GM21515 (cell line): Measurements from ENCODE around the gene CTXN1.
"Not testable (repeated sequence)": the region's sequence is repeated elsewhere in the genome, so short reads cannot be mapped to it uniquely, and the experiment has no call there.

Source experiments
- ATAC-seq: cut with Tn5 transposase; IDR thresholded peaks from one replicate; pipeline ENCODE4 v1.9.1; 2021; ENCODE audit not compliant: unreplicated experiment

Gene CTXN1

DNA sequence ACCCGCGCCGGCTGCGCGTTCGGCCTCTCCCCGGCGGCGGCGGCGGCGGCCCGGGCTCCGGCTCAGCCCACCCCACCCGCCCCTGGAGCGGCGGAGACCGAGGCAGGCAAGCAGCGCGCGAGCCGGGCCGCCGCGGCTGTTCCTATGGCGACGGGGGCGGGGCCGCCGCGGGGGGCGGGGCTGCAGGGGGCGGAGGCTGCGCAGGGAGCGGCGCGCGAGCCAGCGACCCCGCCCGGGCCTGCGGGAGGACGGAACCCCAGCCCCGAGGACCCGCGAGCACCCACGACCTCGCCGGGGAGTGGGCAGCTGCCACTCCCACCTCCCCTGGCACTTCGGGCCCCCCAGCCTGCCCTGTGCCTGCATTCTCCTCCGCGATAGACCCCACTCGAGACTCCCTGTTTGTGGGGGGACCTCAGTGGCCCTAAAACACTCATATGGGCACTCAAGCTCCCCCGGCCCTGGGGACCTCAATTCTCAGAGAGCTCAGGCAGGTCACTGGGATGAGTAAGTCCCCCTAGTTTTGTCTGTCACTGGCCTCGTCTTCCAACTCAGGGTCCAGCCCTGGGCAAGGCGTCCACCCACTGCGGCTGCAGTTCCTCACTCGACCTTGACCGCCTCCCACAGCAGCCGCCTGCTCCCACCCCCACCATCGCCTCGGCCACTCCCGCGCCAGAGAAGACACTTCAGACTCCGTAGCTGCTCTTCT, at the start of gene CTXN1:
CTXN1 (minus strand) TSS at position 115 of the 706 bp plus-strand sequence. CDS start 597 bp downstream, outside the sequence.
- ATAC-seq = no peak

- no peak for ATAC-seq
Observed at GRCh38 chr19:7975037-7975436, 49.1 kb upstream of the CTXN1 start.

DNA sequence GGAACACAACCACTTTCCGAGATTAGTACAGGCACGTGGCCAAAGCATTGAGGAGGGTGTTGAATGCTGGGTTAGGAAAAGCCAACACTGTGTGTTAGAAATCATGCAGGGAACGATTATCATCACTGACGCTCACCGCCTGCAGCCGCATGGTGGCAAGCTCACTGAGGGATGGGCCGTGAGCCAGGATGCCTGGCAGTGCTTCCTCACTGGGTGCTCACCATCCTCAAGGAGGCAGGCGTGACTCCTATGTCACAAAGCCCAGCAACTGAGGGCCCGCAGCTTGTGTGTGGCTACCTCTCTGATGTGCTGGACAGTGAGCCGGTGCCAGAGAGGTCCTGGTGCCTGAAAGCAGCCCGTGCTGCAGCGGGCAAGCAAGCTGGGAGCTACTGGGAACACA, 47.9 kb upstream of the CTXN1 start:
- ATAC-seq = no peak

DNA sequence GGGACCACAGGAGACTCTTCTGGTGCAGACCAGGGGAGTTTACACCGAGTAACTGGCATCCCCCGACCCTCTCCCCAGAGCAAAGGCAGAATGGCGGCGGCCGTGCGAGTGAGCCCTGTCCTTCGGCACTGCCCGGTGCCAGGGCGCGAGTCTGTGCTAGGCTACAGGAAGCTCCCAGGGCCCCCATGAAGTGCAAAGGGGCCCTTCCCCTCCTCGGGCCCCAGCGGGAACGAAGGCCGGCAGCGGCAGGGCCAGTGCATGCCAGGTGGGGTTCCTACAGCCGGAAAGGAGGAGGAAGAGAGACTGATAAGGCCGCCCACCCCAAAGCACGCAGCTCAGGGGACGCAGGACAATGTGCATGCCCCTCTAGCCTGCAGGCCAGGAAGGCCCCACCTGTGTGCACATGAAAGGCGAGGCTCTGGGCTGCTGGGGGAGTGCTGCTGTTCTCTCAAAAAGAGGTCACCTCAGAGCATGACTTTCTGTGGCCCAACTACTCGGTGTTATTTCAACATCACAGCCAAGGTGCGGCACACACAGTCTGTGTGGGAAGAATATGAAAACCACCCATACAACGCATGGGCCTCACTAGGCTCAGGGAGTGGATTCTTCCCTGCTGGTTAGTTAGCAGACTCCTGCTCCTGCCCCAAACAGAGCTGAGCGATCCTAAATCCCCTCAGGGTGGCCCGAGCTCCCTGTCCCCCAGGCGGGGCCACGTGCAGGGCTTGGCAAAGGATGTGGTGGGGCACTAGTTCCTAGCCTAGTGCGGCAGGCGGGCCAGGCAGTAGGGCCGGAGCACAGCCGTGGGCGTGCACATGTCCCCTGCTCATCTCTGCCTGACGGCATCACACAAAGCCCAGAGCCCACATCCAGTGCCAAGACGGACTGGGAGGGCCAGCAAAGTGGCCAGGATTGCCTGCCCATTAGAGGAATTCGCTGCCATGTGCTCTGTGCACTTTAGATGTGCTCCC, 45.9 kb upstream of the CTXN1 start:
- ATAC-seq = no peak

DNA sequence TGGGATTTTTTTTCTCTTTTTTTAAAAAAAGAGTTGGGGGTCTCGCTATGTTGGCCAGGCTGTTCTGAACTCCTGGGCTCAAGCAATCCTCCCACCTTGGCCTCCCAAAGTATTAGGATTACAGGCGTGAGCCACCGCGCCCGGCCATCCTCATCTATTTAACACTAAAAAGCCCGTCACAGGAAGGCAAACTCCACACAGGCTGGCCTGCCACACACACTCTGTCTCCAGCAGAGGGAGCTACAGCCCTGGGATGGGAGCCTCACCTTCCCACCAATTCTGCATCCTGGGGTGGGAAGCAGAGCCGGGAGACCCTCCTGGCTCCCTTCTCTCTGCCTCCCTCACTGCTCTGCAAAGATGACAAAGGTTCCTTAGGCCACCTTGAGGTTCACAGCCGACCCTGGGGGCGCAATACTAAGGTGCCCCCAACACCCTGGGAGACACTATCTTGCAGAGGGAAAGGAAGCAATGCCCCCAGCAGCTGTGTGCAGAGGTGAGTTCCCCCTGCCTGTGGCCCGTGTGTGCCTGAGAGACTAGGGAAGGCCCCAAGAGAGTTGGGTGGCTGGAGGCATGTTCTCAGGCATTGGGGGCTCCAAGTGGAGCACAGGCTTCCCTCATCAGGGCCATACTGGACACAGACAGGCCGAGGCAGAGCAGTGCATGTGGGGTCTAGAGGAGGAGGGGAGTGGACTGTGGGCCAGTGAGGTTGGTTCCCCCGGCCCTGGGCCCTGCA, 44.9 kb upstream of the CTXN1 start:
- no peak for ATAC-seq

DNA sequence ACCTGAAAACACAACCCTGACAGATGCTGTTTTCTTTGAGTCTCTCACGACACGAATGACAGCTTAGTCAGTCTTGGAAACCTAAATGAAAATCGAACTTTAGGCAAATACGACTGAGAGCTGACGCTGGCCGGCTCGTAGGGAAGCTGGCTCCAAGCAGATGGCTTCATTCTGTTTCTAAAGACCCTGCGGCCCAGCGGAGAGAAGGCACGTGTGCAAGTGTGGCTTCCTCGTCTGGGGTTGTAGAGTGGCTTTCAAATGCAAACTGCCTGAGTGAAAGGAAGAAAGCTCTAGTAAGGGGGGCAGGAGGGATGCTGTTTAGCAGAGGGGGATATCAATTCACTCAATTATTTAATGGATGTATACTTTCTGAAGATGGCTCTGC, 43.6 kb upstream of the CTXN1 start:
- ATAC-seq = no peak

- ATAC-seq = no peak
Observed at GRCh38 chr19:7968796-7969554, 43.0 kb upstream of the CTXN1 start.

- no peak for ATAC-seq
Observed at GRCh38 chr19:7968008-7968795, 42.3 kb upstream of the CTXN1 start.

DNA sequence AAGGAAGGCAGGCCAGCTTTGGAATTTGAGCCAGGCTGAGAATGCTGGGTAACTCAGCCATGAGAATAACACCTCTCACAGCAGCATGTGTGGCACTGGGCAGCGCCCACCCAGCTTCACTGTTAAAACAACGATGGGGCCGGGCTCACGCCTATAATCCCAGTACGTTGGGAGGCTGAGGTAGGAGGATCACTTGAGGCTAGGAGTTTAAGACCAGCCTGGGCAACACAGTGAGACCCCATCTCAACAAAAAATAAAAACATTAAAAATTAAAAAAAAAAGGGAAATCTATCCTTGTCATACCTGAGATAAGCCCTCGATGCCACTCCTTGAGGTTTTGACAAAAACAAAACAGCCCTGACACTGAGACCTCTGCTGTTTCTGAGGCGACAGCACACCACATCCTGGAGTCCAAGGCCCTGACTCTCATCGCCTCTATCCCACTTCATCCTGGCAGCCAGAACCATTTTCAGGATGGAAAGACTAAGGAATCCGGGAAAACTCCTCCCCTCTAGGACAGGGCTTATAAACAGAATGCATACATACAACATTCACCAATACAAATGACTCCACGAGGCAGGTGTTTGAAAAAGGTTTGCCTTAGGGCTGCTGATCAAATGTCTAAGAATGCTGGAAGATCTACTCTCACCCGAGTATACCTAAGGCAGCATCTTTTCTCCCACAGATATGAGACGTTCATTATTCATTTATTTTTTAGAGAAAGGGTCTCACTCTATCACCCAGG, 40.2 kb upstream of the CTXN1 start:
- no peak for ATAC-seq

DNA sequence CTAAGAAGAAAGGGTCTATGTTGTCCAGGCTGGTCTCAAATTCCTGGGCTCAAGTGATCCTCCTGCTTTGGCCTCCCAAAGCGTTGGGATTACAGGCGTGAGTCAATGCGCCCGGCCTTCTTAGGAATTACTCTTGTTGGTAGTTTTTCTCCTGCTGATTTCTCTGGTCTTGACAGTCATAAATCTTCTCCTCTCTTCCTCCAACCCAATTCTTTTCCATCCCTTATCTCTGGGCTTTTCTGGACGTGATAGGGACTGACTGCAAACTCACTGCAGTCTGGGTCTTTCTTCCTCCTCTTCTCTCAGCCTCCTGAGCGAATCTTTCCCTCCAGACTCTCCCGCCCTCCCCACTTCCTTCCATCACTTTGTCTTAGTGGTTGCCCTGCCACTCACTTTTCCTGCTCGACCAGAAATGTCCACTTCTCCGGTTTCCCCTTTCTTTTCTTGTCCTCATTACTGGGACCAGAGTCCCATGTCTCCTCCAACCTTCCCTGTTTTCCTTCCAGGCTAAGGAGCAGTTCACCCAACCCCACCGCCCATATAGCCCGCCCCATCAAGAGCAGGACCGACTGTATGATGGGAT, 39.4 kb upstream of the CTXN1 start:
- ATAC-seq = no peak

DNA sequence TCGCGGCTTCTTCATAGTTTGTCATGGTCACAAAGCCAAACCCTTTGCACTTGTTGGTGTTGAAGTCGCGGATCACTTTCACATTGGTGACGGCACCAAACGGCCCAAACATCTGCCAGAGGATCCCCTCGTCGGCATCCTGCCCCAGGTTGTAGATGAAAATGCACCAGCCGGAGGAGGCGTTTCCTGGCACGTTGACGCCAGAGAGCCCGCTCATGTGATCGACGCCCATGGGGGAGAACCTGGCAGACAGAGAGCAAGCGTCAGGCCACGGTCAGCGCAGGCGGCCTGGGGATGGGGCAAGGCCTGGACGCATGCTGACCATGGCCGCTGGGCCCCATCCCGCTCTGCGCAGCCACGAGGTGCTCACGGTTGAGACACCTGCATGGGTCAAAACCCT, 37.6 kb upstream of the CTXN1 start:
- ATAC-seq = no peak

DNA sequence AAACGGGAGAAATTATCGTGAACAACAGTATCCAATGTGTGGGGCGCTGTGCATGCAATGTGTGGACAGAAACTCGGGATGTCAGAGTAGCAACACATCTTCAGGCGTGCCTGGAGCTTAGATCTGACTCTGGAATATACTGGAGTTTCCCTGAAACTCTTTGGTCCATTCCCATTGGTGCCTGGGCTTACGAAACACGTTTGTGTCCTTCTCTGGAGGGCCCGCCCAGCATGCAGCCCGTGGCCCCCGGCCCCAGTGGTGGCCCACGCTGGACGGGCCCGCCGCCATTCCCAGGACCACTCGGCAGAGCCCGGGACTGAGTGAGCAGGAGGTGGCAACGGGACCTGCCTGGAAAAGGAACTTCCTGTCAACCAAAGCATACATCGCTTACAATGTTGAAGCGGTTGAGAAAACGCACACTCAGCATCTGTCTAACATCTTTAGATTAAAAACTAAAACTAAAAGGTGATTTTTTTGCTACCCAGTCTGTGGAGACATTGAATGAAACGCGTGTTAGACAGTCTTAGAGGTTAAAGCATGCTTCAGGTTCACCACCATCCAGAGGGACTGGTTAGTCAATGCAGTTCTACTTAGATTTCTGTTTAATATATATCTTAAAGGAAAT, 36.8 kb upstream of the CTXN1 start:
- ATAC-seq = no peak

DNA sequence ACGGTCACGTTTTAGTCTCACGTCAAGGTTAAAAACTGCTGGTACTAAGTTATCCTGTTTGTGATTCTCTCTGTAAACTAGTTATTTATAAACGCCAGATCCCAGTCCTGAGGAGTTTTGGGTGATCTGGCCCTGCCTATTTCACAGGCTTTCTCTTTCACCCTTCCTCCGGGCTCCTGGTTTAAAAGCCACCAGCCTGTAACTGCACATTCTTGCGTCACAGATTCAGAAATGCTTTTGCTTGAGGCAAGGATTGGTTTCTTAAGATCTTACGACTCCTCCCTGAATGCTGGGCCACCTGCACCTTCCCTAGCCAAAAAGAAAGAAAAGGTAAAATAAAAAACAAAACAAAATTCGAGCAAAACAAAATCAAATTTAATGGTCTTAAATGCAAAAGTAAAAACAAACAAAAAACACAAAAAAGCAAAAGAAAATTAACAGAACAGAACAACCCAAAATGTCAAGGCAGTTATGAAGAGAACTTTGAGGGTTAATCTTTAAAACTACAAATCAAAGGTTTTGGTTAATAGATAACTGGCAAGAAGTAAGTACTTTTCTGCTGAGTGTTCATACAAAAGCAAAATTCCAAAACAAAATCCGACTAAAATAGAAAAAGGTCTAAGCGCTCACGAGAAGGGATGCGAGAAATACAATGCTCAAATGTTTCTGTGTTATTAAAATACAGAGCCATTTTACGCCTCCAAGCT, 36.1 kb upstream of the CTXN1 start:
- no peak for ATAC-seq

- ATAC-seq = not testable (repeated sequence)
Observed at GRCh38 chr19:7961082-7961481, 35.1 kb upstream of the CTXN1 start.

- ATAC-seq = no peak
Observed at GRCh38 chr19:7959211-7959610, 33.3 kb upstream of the CTXN1 start.

DNA sequence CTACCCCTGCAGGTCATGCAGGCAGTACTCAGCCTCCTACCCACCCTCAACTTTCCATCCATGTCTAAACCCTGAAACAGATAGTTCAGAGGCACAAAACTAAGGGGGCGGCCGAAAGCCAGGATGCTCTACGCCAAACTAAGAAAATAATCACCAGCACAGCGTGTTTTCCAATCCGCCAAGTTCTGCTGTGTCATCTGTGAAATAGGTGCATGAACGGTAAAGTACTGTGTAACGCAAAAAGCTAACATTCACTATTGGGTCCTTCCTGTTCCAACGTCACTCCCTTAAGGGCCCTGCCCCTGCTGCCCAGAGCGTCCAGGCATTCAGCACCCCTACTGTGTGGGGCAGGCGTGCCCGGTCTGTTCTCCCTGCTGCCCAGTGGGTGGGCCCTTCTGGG, 29.8 kb upstream of the CTXN1 start:
- ATAC-seq = no peak

- ATAC-seq = no peak
Observed at GRCh38 chr19:7953576-7953975, 27.6 kb upstream of the CTXN1 start.

- no peak for ATAC-seq
Observed at GRCh38 chr19:7953060-7953459, 27.1 kb upstream of the CTXN1 start.
